Endothelial cell of umbilical vein (primary cell): ENCODE measurements around the gene PPM1L. TPM values are rescaled to one million over a fixed set of nuclear protein-coding genes. Genes with fewer than 3 reads are reported as not detected.

Experiments used
- BruUV-seq: library from RNA; stranded (reverse); fragments of 400-500 nt; replicated peaks from 2 replicates; lab custom pipeline; 2021; lab: Mats Ljungman, UMichigan
- CTCF ChIA-PET: fragments of 300-600, 350-600 bp; sonication (Branson Sonifier 250); formaldehyde crosslinking; loops from one replicate; lab custom pipeline; 2021; ENCODE audit warnings: antibody characterized with exemption, inconsistent platforms; lab: Charles Lee
- POLR2A ChIA-PET: fragments of 300-600, 350-600 bp; sonication (Branson Sonifier 250); formaldehyde crosslinking; loops from one replicate; lab custom pipeline; 2021; ENCODE audit warnings: antibody characterized with exemption, inconsistent platforms; lab: Charles Lee
- DNase-seq: peaks from one replicate; pipeline ENCODE4 v3.0.0-alpha.2; 2011; ENCODE audit warnings: low read depth, low spot score
- FAIRE-seq: peaks from 2 replicates; lab custom pipeline; 2011; peaks lifted over from hg19 to GRCh38; lab: Jason Lieb, UNC
- H2AFZ ChIP-seq: 2 replicates; pipeline ENCODE4 v1.6.0; 2012; ENCODE audit warnings: low read depth, low read length, control low read depth, inconsistent platforms
- H3K27ac ChIP-seq: 2 replicates; pipeline ENCODE4 v1.5.1; 2011; ENCODE audit warnings: low read depth, mild to moderate bottlenecking, control low read depth, low read length, moderate library complexity; ENCODE audit not compliant: insufficient read depth
- H3K27me3 ChIP-seq, 2 experiments: 2 replicates each; pipeline versions ENCODE4 v1.6.0 to v1.6.1; 2011; ENCODE audit warnings: low read length in 2 of 2, mixed read lengths in 1 of 2; ENCODE audit not compliant: control insufficient read depth in 2 of 2, insufficient read depth in 2 of 2
- H3K36me3 ChIP-seq, 2 experiments: 2 replicates in 1 of 2; 3 replicates in 1 of 2; pipeline ENCODE4 v1.5.1; 2011; ENCODE audit warnings: low read length in 2 of 2, mild to moderate bottlenecking in 1 of 2, moderate library complexity in 1 of 2; ENCODE audit not compliant: control insufficient read depth in 2 of 2, insufficient read depth in 2 of 2; ENCODE audit errors: extremely low read depth in 1 of 2
- H3K4me1 ChIP-seq: 3 replicates; pipeline ENCODE4 v1.5.1; 2011; ENCODE audit warnings: mild to moderate bottlenecking, low read length; ENCODE audit not compliant: control insufficient read depth, insufficient read depth; ENCODE audit errors: extremely low read depth
- H3K4me2 ChIP-seq: 2 replicates; pipeline ENCODE4 v1.6.1; 2011; ENCODE audit warnings: low read length, control low read depth, mixed read lengths; ENCODE audit not compliant: insufficient read depth
- H3K4me3 ChIP-seq, 3 experiments: fragments of 200-600 bp in 1 of 3; sonication (generic), shearing (Covaris generic) in 1 of 3; replicated peaks in 1 of 3; 2 replicates each; pipeline ENCODE4 v1.5.1; 2011 to 2016; ENCODE audit warnings: control low read depth in 3 of 3, low read length in 3 of 3, mild to moderate bottlenecking in 2 of 3, inconsistent platforms in 1 of 3, low read depth in 1 of 3, moderate library complexity in 1 of 3; ENCODE audit not compliant: insufficient read depth in 1 of 3
- H3K79me2 ChIP-seq: 2 replicates; pipeline ENCODE4 v1.6.0; 2012; ENCODE audit warnings: low read length, inconsistent platforms; ENCODE audit not compliant: control insufficient read depth, insufficient read depth
- H3K9ac ChIP-seq: replicated peaks from 2 replicates; pipeline ENCODE3; 2011; ENCODE audit warnings: low read length, control low read depth; ENCODE audit not compliant: insufficient read depth; ENCODE audit errors: extremely low read depth
- H3K9me1 ChIP-seq: replicated peaks from 3 replicates; pipeline ENCODE4 v1.6.0; 2011; ENCODE audit warnings: mild to moderate bottlenecking, low read length; ENCODE audit not compliant: control insufficient read depth, insufficient read depth; ENCODE audit errors: extremely low read depth
- H3K9me3 ChIP-seq: replicated peaks from 2 replicates; pipeline ENCODE4 v1.5.1; 2012; ENCODE audit warnings: low read length, inconsistent platforms; ENCODE audit not compliant: control insufficient read depth, insufficient read depth
- H4K20me1 ChIP-seq: replicated peaks from 2 replicates; pipeline ENCODE3; 2011; ENCODE audit warnings: mild to moderate bottlenecking, low read length; ENCODE audit not compliant: control insufficient read depth, insufficient read depth; ENCODE audit errors: extremely low read depth
- FOS ChIP-seq: IDR thresholded peaks from 2 replicates; pipeline ENCODE4 v1.6.1; 2011; ENCODE audit warnings: mild to moderate bottlenecking, low read length, moderate library complexity, borderline replicate concordance; ENCODE audit not compliant: insufficient read depth
- GATA2 ChIP-seq: IDR thresholded peaks from 2 replicates; pipeline ENCODE4 v1.7.0; 2011; ENCODE audit warnings: low read depth, mild to moderate bottlenecking, moderate library complexity, mixed read lengths, low read length; ENCODE audit not compliant: insufficient read length, insufficient read depth
- JUN ChIP-seq: IDR thresholded peaks from 2 replicates; pipeline ENCODE4 v1.6.1; 2011; ENCODE audit warnings: borderline replicate concordance, low read depth; ENCODE audit not compliant: insufficient read length, insufficient read depth
- MAX ChIP-seq: IDR thresholded peaks from 2 replicates; pipeline ENCODE4 v1.6.1; 2011; ENCODE audit not compliant: insufficient read depth, insufficient read length
- MYC ChIP-seq: IDR thresholded peaks from one replicate; pipeline ENCODE4 v1.6.1; 2011; ENCODE audit warnings: mild to moderate bottlenecking, low read depth, low read length
- POLR2A ChIP-seq: IDR thresholded peaks from 2 replicates; pipeline ENCODE4 v1.6.1; 2012; ENCODE audit warnings: low read depth, mild to moderate bottlenecking, control low read depth, low read length
- dilution Hi-C: fragments of 300-500 bp; cut with MboI; formaldehyde crosslinking; loops from one replicate; pipeline ENCODE4 v1.15.0; 2019; ENCODE audit warnings: low sequenced_read_pairs; ENCODE audit not compliant: extremely low pct_ligation_motif_present
- intact Hi-C: fragments of 100-400 bp; cut with micrococcal nuclease; formaldehyde crosslinking; loops from one replicate; pipeline ENCODE4 v1.10.0; 2022
- polyA plus RNA-seq, 4 experiments: library from polyadenylated mRNA; depleted of rRNA in 3 of 4; stranded (reverse) in 3 of 4; unstranded in 1 of 4; fragments of >200 nt; gene quantifications; 2 replicates each; pipeline versions ENCODE4 v1.2.1 to v1.2.3, GENCODE V29; 2011 to 2012; ENCODE audit warnings: missing spikeins in 1 of 4
- total RNA-seq: library from RNA; stranded (reverse); gene quantifications from 2 replicates; pipeline ENCODE4 v1.2.3, GENCODE V29; 2021

The PPM1L gene
- total and polyA plus RNA-seq, 2 donors (not counting 3 experiments of a cell fraction or from before 2014, with no cell fraction given): 0.63 to 2.9 TPM

- FAIRE-seq (no peak), DNase-seq (no peak)
- Histone ChIP-seq H3K36me3 (no peaks in the 10 kb centered on the region), H3K9me3 (no peaks in the 10 kb centered on the region), H3K9ac (no peak overlapping the region), H3K79me2 (no peaks in the 10 kb centered on the region), H3K4me1 (peaks cover 6% of the 10 kb centered on the region), H3K4me2 (no peak overlapping the region), H3K27me3 (no peaks in the 10 kb centered on the region), H3K4me3 (no peak overlapping the region), H3K27ac (no peak overlapping the region), H3K9me1 (no peaks in the 10 kb centered on the region), H2AFZ (no peak overlapping the region), H4K20me1 (no peaks in the 10 kb centered on the region)
- BruUV-seq: no TSS peak
- dilution Hi-C loops (no loop called here), intact Hi-C loops (no loop called here)
- TF ChIP-seq GATA2 (no peak), MAX (no peak)
- CTCF ChIA-PET: no interaction called here
- POLR2A ChIA-PET: no interaction called here
Observed at GRCh38 chr3:160773722-160774121, 17.7 kb downstream of the PPM1L start.

GRCh38 chr3:160774172-160774571 lies 18.1 kb downstream of the PPM1L start:
- H3K36me3 ChIP-seq: no peaks in the 10 kb centered on the region
- H4K20me1 ChIP-seq: no peaks in the 10 kb centered on the region
- no peaks in the 10 kb centered on the region for H3K79me2 ChIP-seq
- H3K9ac ChIP-seq: no peak overlapping the region
- H3K27me3 ChIP-seq: no peaks in the 10 kb centered on the region
- no peaks in the 10 kb centered on the region for H3K9me1 ChIP-seq
- TF ChIP-seq POLR2A (no peak), GATA2 (no peak), MAX (no peak), MYC (no peak), JUN (no peak), FOS (no peak)
- no peak overlapping the region for H3K27ac ChIP-seq
- ChIA-PET POLR2A (no interaction called here), CTCF (no interaction called here)
- no peak overlapping the region for H3K4me3 ChIP-seq
- DNase-seq: no peak
- no peaks in the 10 kb centered on the region for H3K9me3 ChIP-seq
- FAIRE-seq: no peak
- H2AFZ ChIP-seq: no peak overlapping the region
- intact Hi-C loops (no loop called here), dilution Hi-C loops (no loop called here)
- H3K4me1 ChIP-seq: peaks cover 6% of the 10 kb centered on the region
- no peak overlapping the region for H3K4me2 ChIP-seq
- BruUV-seq: no TSS peak
